Epithelial cell of esophagus (primary cell): ENCODE measurements around the gene NUAK1.

ENCODE experiments used
- DNase-seq: peaks from one replicate; pipeline ENCODE4 v3.0.0; 2010; ENCODE audit warnings: low read depth
- H3K4me3 ChIP-seq: 2 replicates; pipeline ENCODE4 v1.5.1; 2011; ENCODE audit warnings: mild to moderate bottlenecking, low read length, control low read depth
- TF ChIP-seq, protein P1 (sequence below): IDR thresholded peaks from 2 replicates; pipeline ENCODE4 v1.5.1; 2011; ENCODE audit warnings: low read depth, mild to moderate bottlenecking, low read length, control low read depth, inconsistent platforms; ENCODE audit not compliant: insufficient read depth; ENCODE audit errors: missing control alignments

NUAK1 gene

GRCh38 chr12:106131676-106132075, 7.1 kb downstream of the NUAK1 start:
- TF ChIP-seq, protein P1, sequence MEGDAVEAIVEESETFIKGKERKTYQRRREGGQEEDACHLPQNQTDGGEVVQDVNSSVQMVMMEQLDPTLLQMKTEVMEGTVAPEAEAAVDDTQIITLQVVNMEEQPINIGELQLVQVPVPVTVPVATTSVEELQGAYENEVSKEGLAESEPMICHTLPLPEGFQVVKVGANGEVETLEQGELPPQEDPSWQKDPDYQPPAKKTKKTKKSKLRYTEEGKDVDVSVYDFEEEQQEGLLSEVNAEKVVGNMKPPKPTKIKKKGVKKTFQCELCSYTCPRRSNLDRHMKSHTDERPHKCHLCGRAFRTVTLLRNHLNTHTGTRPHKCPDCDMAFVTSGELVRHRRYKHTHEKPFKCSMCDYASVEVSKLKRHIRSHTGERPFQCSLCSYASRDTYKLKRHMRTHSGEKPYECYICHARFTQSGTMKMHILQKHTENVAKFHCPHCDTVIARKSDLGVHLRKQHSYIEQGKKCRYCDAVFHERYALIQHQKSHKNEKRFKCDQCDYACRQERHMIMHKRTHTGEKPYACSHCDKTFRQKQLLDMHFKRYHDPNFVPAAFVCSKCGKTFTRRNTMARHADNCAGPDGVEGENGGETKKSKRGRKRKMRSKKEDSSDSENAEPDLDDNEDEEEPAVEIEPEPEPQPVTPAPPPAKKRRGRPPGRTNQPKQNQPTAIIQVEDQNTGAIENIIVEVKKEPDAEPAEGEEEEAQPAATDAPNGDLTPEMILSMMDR, result no peak
- no peak overlapping the region for H3K4me3 ChIP-seq
- DNase-seq, result no peak

- no peak for DNase-seq
- H3K4me3 ChIP-seq, result no peak overlapping the region
- TF ChIP-seq, protein P1, result no peak
These were observed 8.2 kb downstream of the NUAK1 start for GRCh38 chr12:106130474-106131113.

DNA sequence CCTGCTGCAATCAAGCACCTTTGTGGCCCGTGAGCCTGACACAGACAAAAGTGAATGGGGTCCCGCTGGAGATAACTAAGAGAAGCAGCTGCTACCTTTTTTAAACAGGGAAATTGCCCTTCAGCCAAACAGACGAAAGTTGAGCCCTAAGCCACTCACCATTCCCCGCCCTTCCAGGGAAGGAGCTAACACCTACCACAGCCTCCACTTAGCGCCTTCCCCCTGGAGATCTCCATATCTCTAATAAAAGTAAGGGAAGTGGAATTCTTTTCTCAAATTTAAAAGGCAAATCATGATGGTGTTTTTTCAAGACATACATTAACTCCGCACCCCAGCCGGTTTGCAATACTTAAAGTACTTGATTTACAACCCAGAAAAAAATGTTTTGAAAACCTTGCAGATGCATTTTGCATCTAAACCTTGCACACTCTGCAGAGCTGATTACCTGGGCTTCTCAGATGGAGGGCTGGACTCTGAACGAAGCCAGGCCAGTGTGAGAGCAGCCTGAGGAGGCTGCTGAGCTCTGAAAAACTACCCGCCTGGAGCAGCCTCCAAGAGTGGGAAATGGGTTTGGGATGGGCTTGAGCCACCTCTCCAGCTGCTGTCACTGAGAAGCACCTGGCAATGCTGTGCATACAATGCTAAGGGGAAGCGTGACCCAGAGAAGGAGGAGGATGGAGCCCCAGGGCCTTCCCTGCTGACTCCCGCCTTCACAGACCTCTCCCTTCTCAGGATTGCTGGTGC, 10.0 kb downstream of the NUAK1 start:
- no peak for DNase-seq
- TF ChIP-seq, protein P1, result no peak

DNA sequence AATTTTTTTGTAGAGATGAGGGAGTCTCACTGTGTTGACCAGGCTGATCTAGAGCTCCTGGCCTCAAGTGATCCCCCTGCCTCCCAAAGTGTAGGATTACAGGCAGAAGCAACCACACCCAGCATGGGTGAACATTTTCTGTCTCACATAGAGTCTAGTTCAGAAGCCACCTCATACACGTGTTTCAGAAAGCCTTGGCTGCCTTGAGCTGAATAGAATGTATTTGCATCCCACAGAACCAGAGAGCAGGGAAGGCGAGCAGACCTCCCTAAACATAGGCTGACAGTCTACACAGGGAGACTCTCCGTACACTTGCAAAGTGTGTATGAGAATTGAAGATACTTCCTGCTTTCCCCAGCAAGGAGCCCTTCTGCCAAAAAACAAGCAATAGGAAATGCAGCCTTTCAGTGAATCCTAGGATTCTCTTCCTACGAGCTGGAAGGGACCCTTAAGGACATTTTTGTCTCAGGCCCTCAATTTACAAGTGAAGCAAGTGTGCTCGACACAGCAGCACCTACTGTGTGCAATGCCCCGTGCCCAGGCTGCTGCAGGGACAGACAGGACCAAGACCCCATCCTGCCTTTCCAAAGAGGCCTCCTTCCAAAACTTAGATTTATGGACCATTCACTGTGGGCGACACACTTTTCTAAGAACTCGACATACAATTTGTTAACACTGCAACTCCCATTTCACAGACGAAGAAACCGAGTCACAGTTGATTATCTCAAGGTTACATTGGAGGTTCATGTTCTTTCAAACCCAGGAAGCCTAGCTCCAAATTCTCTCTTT, 11.2 kb downstream of the NUAK1 start:
- no peak overlapping the region for H3K4me3 ChIP-seq
- TF ChIP-seq, protein P1, result no peak
- DNase-seq, result no peak

More for the DNA sequence above, 10.0 kb downstream of the NUAK1 start:
- H3K4me3 ChIP-seq, result no peak overlapping the region

DNA sequence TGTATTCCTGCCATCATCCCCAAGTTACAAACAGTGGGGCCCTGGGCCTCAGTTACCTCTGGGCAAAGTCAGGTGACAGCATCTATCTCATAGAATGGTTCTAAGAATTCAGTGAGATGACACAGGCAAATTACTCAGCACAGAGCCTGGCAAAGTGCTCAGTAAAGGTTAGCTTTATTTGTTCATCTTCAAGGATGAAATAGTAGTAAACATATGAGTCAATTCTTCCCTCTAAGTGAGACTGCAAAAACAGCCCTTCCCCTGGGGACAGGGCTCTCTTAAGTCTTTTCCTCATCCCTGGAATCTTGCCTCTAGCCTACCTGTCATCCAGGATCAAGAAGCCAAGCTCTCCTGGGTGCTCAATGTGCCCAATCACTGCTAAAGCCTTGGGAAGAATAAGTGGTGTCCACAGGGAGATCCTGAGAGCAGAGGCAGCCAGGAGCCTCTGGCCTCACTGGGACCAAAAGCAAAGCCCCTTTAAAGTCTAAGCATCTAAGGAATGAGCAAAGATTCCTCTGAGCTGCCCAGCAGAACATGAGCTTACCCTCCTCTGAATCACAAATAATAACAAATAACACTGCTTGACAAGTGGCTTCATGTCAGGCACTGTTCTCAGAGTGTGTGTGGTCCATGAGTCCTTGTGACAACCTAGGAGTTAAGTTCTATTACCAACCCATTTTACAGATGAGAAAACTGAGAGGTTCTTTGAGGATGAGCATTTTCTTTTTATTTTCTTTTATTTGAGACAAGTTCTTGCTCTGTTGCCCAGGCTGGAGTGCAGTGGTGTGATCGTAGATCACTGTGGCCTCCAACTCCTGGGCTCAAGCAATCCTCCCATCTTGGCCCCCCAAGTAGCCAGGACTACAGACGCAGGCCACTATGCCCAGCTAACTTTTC, 12.1 kb downstream of the NUAK1 start:
- TF ChIP-seq, protein P1, result no peak
- H3K4me3 ChIP-seq, result no peak overlapping the region
- DNase-seq, result peak; percentile 89

- DNase-seq, result no peak
- H3K4me3 ChIP-seq, result no peak overlapping the region
- TF ChIP-seq, protein P1, result no peak
These were observed 13.2 kb downstream of the NUAK1 start for GRCh38 chr12:106125351-106126095.
